ENCODE measurements around the gene IL2RG. TPM values are rescaled to one million over a fixed set of nuclear protein-coding genes. Genes with fewer than 3 reads are reported as not detected.

IL2RG gene
- total and polyA plus RNA-seq, 2 donors (not counting 1 experiment from before 2014, with no cell fraction given) = 297 to 419 TPM

DNA sequence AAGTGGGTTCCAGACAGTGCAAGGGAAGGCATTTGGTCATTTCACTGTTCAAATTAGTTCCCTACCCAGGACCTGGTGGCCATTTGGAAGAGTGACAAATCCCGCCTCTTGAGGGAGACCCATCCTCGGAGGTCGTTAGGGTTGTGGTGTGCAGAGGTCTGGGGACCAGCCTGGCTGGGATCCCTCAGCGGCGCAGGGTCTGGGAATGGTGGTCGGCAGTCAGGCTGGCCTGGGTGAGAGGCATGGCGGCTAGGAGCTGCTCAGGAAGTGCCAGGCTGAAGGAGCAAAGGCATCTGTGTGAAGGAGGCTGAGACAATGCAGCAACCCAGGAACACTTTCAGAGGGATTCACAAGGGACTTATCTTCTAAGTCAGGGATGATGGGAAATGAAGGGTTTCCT lies 40.0 kb upstream of the IL2RG start:
- H3K36me3 ChIP-seq (replicated peaks in 1 of 2; ENCODE audit: control extremely low read depth in 1 of 2, control insufficient read depth in 1 of 2, extremely low read depth in 1 of 2, insufficient read depth in 2 of 2, low read length in 1 of 2) = no peaks in the 10 kb centered on the region
- POLR2A ChIA-PET = no interaction called here
- H3K9ac ChIP-seq (ENCODE audit: low read length) = no peak overlapping the region
- no peak overlapping the region for H3K4me2 ChIP-seq (replicated peaks; ENCODE audit: low read depth, low read length, poor library complexity, severe bottlenecking)
- no peak for ATAC-seq (ENCODE audit: low read depth)
- H3K27ac Mint-ChIP-seq = no peak overlapping the region
- no peak for TF ChIP-seq EZH2 (IDR thresholded peaks at IDR 0.05; ENCODE audit: borderline replicate concordance, insufficient read depth, low read depth, low read length, poor library complexity, severe bottlenecking)
- TF ChIP-seq, protein P1, sequence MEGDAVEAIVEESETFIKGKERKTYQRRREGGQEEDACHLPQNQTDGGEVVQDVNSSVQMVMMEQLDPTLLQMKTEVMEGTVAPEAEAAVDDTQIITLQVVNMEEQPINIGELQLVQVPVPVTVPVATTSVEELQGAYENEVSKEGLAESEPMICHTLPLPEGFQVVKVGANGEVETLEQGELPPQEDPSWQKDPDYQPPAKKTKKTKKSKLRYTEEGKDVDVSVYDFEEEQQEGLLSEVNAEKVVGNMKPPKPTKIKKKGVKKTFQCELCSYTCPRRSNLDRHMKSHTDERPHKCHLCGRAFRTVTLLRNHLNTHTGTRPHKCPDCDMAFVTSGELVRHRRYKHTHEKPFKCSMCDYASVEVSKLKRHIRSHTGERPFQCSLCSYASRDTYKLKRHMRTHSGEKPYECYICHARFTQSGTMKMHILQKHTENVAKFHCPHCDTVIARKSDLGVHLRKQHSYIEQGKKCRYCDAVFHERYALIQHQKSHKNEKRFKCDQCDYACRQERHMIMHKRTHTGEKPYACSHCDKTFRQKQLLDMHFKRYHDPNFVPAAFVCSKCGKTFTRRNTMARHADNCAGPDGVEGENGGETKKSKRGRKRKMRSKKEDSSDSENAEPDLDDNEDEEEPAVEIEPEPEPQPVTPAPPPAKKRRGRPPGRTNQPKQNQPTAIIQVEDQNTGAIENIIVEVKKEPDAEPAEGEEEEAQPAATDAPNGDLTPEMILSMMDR (IDR thresholded peaks at IDR 0.05) = no peak
- no peaks in the 10 kb centered on the region for H3K27me3 ChIP-seq (replicated peaks in 1 of 4; ENCODE audit: control extremely low read depth in 1 of 4, control insufficient read depth in 3 of 4, insufficient read depth in 4 of 4, low read length in 3 of 4)
- no peaks in the 10 kb centered on the region for H4K20me1 ChIP-seq (ENCODE audit: control insufficient read depth, insufficient read depth, low read length, poor library complexity, severe bottlenecking)
- H3K4me1 Mint-ChIP-seq = peaks cover 14% of the 10 kb centered on the region
- no peak overlapping the region for H3K27ac ChIP-seq (ENCODE audit: low read length in 2 of 2)
- WGBS (ENCODE audit: insufficient coverage) = 93% methylated on average over 4 of the region's 7 CpGs
- DNase-seq = no peak
- no peaks in the 10 kb centered on the region for H3K27me3 Mint-ChIP-seq
- H3K4me3 ChIP-seq (ENCODE audit: control extremely low read depth in 1 of 5, extremely low read depth in 1 of 5, insufficient read depth in 1 of 5, low read depth in 2 of 5, low read length in 4 of 5) = no peak overlapping the region
- H3K9me3 ChIP-seq (ENCODE audit: control extremely low read depth in 1 of 3, control insufficient read depth in 2 of 3, insufficient read depth in 1 of 3, low read length in 2 of 3) = no peaks in the 10 kb centered on the region
- CTCF ChIA-PET = no interaction called here
- peaks cover 4% of the 10 kb centered on the region for H3K79me2 ChIP-seq (ENCODE audit: control insufficient read depth, insufficient read depth, low read length)
- no peak overlapping the region for H3K4me3 Mint-ChIP-seq
- no peaks in the 10 kb centered on the region for H3K9me3 Mint-ChIP-seq (ENCODE audit: insufficient read depth)
- no peak overlapping the region for H2AFZ ChIP-seq (ENCODE audit: insufficient read depth, low read depth, low read length, poor library complexity, severe bottlenecking)
- peaks cover 2 to 8% of the 10 kb centered on the region in 2 donors for H3K4me1 ChIP-seq (ENCODE audit: control insufficient read depth in 2 of 2, insufficient read depth in 2 of 2, low read length in 2 of 2)
- intact Hi-C loops (cut with micrococcal nuclease) = no loop called here

DNA sequence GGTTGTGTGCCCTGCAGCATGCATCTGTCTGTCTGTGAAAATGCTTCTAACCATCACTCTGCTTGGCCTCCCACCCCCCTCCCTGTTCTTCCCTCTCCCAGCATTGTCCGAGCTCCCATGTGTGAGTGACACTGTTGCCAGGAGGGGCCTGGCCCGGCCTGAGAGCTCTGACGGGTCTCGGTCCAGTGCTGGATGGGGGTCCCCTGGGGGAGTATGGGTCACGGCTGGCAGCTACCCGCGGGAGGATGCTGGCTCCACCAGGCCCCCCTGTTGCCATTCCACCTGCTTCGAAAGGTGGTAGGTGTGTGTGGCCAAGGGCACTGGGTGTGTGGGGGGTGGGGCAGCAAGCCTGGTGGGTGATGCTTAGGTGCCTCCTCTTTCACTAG lies 36.9 kb upstream of the IL2RG start:
- no peak overlapping the region for H3K27ac Mint-ChIP-seq
- intact Hi-C loops (cut with micrococcal nuclease) = no loop called here
- no peak overlapping the region for H3K4me2 ChIP-seq (replicated peaks; ENCODE audit: low read depth, low read length, poor library complexity, severe bottlenecking)
- CTCF ChIA-PET = no interaction called here
- no peaks in the 10 kb centered on the region for H3K27me3 Mint-ChIP-seq
- TF ChIP-seq, protein P1 (IDR thresholded peaks at IDR 0.05) = no peak
- no peak for TF ChIP-seq EZH2 (IDR thresholded peaks at IDR 0.05; ENCODE audit: borderline replicate concordance, insufficient read depth, low read depth, low read length, poor library complexity, severe bottlenecking)
- no CpG with 5 or more reads among the region's 8 CpGs for WGBS (ENCODE audit: insufficient coverage)
- POLR2A ChIA-PET = no interaction called here
- H3K27ac ChIP-seq (ENCODE audit: low read length in 2 of 2) = no peak overlapping the region
- ATAC-seq (ENCODE audit: low read depth) = no peak
- no peak for DNase-seq
- H2AFZ ChIP-seq (ENCODE audit: insufficient read depth, low read depth, low read length, poor library complexity, severe bottlenecking) = no peak overlapping the region
- peaks cover 8 to 11% of the 10 kb centered on the region in 2 donors for H3K4me1 ChIP-seq (ENCODE audit: control insufficient read depth in 2 of 2, insufficient read depth in 2 of 2, low read length in 2 of 2)
- no peaks in the 10 kb centered on the region for H3K79me2 ChIP-seq (ENCODE audit: control insufficient read depth, insufficient read depth, low read length)
- H3K9me3 ChIP-seq (ENCODE audit: control extremely low read depth in 1 of 3, control insufficient read depth in 2 of 3, insufficient read depth in 1 of 3, low read length in 2 of 3) = no peaks in the 10 kb centered on the region
- H3K36me3 ChIP-seq (replicated peaks in 1 of 2; ENCODE audit: control extremely low read depth in 1 of 2, control insufficient read depth in 1 of 2, extremely low read depth in 1 of 2, insufficient read depth in 2 of 2, low read length in 1 of 2) = peaks cover 0 to 4% of the 10 kb centered on the region in 2 experiments
- H3K9me3 Mint-ChIP-seq (ENCODE audit: insufficient read depth) = no peaks in the 10 kb centered on the region
- peaks cover 17% of the 10 kb centered on the region for H3K4me1 Mint-ChIP-seq
- no peak overlapping the region for H3K4me3 ChIP-seq (ENCODE audit: control extremely low read depth in 1 of 5, extremely low read depth in 1 of 5, insufficient read depth in 1 of 5, low read depth in 2 of 5, low read length in 4 of 5)
- H3K27me3 ChIP-seq (replicated peaks in 1 of 4; ENCODE audit: control extremely low read depth in 1 of 4, control insufficient read depth in 3 of 4, insufficient read depth in 4 of 4, low read length in 3 of 4) = no peaks in the 10 kb centered on the region
- no peaks in the 10 kb centered on the region for H4K20me1 ChIP-seq (ENCODE audit: control insufficient read depth, insufficient read depth, low read length, poor library complexity, severe bottlenecking)
- H3K4me3 Mint-ChIP-seq = no peak overlapping the region
- H3K9ac ChIP-seq (ENCODE audit: low read length) = no peak overlapping the region

All from B cell (primary cell).